GM18507 (cell line): ENCODE data around the gene RABL6.
"Not testable (repeated sequence)": the region's sequence is repeated elsewhere in the genome, so short reads cannot be mapped to it uniquely, and the experiment has no call there.

Experiments used
- DNase-seq: peaks from one replicate; pipeline ENCODE4 v3.0.0; 2011; ENCODE audit warnings: low read depth; ENCODE audit not compliant: insufficient read length; ENCODE audit errors: extremely low spot score
- FAIRE-seq: peaks from 2 replicates; lab custom pipeline; 2011; peaks lifted over from hg19 to GRCh38; lab: Jason Lieb, UNC

The RABL6 gene

DNA sequence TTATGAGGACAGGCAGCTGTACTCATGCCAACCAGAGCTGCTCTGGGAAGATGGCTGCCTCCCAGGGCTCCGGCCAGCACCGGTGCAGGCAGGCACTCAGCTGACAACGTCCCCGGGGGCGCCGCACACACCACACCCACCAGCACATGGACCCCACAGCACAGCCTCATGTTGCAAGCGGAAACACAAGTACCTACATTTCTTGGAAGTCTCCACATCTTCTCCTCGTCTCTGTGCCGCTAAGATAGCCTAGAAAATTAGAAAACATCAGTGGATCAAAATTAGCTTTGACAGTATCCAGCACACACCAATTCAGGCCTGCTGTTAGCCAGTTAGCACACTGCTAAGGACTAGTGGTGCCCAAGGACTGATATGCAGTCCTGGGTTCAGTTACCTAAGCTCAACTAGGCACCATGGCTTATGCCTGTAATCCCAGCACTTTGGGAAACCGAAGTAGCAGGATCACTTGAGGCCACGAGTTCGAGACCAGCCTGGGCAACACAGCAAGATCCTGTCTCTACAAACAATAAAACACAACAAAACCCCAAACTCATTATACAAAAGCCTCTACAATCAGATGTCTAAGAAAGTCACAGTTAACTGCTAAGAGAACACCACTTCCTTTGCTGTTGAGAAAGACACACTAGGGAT is 56.0 kb downstream of the RABL6 start:
- DNase-seq (no peak), FAIRE-seq (no peak)

GRCh38 chr9:136865041-136865767 is 57.5 kb downstream of the RABL6 start:
- DNase-seq (no peak), FAIRE-seq (no peak)

DNA sequence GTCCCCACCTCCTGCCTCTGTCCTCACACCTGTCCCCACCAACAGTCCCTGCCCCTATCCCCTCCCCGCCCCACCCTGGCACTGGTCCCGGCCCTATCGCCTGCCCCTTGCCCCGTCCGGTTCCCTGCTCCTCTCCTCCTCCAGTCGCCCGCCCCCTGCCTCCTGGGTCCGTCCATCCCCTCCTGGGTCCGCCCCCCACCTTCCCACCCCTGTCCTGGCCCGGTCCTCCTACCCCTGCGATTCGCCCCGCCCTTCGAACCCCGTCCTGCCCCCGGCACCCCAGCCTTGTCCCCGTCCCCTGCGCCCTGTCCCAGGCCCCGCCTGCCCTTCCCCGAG is 58.0 kb downstream of the RABL6 start:
- DNase-seq (no peak), FAIRE-seq (no peak)

DNA sequence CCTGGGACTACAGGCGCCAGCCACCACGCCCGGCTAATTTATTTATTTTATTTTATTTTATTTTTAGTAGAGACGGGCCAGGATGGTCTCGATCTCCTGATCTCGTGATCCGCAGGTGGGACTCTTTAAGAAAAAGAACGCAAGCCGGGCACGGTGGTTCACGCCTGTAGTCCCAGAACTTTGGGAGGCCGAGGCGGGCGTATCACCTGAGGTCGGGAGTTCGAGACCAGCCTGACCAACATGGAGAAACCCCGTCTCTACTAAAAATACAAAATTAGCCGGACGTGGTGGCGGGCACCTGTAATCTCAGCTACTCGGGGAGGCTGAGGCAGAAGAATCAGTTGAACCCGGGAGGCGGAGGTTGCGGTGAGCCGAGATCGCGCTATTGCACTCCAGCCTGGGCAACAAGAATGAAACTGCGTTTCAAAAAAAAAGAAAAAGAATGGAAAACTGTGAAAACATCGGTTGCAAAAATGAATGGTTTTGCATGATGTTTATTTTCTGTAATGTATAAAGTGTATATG is 59.2 kb downstream of the RABL6 start:
- not testable (repeated sequence) for FAIRE-seq, DNase-seq

DNA sequence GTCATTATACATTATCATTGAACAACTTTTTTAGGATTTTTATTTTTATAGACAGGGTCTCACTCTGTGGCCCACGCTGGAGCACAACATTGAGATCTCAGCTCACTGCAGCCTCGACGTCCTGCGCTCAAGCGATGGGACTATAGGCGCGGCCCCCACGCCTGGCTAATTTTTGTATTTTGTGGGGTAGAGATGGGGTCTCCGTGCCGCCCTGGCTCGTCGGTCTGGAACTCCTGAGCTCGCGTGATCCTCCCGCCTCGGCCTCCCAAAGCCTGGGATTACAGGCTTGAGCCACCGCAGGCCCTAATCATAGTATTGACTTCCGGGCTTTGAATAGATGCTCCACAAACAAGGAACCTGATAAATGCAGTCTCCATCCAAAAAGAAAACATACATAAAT is 59.7 kb downstream of the RABL6 start:
- FAIRE-seq (no peak), DNase-seq (no peak)

- no peak for DNase-seq
- FAIRE-seq, result no peak
Observed at GRCh38 chr9:136867917-136868316, 60.2 kb downstream of the RABL6 start.

DNA sequence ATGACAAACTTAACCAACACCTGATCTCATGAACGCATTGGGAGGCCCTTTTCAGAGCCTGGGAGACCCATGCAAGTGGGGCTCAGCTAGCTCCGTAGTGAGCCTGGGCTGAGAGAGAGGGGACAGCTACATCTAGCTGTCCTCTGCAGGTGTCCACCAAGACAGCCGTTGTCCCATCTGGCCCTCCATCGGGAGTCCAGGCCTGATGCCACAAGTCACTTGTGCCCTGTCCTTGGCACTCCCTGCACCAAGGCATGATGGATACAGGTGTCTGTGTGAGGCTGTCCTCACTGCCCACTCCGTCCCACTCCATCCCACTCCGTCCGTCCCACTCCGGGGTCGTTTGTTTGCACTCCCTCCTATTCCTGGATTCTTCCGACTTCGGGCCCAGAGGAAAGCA is 60.9 kb downstream of the RABL6 start:
- no peak for FAIRE-seq
- no peak for DNase-seq

DNA sequence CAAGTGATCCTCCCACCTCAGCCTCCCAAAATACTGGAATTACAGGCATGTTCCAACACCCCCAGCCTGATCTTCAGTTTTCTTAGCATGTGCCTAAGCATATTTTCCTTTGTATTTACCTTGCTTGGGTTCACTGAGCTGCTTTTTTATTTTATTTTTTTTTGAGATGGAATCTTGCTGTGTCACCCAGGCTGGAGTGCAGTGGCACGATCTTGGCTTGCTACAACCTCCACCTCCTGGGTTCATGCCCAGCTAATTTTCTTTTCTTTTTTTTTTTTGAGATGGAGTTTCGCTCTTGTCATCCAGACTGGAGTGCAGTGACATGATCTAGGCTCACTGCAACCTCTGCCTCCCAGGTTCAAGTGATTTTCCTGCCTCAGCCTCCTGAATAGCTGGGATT is 61.9 kb downstream of the RABL6 start:
- not testable (repeated sequence) for FAIRE-seq

GRCh38 chr9:136875155-136875554 is 67.4 kb downstream of the RABL6 start:
- DNase-seq (no peak), FAIRE-seq (no peak)

More for the DNA sequence above, 61.9 kb downstream of the RABL6 start:
- not testable (repeated sequence) for DNase-seq

DNA sequence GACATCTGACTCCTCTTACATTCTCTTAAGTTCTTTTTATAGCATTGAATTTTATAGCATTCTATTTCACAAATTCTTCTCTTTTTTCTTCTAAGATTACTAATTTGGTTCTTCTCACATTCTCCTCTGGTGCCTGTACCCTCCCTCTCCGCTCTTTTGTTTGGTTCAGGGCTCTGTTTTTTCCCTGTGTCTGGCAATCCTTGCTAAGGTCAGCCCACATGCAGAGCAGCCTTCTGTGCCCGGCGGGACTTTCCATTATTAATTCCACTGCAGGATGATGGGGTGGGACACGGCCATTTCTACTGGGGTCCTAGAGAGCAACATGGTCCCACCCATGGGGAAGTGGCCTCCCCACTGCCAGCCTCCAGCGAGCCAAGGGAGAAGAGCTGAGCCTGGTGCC is 68.7 kb downstream of the RABL6 start:
- no peak for DNase-seq
- FAIRE-seq, result no peak

DNA sequence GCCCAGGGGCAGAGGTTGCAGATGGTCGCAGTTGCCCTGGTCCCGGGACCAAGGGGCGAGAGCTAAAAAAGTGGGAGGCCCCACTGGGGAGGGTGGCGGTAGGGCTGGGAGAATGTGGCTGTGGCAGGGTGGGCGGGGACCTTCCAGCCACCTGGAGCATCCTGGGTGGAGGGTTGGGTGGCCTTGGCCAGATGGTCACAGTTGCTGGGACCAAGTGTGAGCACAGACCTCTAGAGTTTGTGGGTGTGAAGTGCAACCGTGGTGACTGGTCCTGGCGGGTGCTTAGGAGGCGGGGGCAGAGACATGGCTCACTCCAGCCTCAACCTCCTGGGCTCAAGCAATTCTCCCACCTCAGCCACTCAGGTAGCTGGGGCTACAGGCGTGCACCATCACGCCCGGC is 72.9 kb downstream of the RABL6 start:
- DNase-seq, result no peak
- FAIRE-seq, result no peak

- peak; percentile 58 for DNase-seq
- FAIRE-seq, result peak; percentile 85
Observed at GRCh38 chr9:136881691-136882108, 74.0 kb downstream of the RABL6 start.

DNA sequence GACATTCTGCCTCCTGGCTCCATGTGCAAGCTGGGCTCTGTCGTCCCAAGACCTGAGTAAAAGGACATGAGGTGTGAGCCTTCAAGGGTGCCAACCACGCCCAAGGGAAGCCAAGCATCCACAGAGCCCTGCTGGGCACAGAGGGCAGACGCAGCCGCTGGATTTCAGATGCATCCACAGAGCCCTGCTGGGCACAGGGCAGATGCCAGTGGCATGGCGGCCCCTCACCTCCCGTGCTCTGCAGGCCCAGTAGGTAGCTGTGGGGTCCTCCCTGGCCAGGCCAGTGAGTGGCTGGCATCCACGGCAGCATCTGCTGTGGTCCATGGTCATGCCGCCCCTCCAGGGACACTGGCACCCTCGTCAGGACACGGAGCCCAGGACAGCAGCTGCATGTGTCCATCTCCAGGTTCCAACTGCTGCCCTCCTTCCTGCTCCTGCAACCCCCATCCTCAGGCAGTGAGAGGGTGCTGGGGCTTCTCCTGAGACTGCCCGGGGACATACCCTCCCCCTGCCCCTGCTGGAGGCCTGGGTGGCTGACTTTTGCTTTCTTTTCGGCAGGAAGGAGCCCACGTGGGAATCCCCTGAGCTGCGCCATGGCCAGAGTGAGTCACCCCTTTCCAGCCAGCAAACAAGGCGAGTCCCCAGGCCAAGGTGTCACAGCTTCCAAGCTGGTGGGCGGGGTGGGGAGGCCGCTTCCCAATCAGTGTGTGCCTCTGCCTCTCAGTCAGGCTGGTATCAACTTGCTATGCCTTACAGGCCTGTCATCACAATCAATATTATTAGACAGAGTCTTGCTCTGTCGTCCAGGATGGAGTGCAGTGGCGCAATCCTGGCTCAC is 74.6 kb downstream of the RABL6 start:
- FAIRE-seq (peak; percentile 95), DNase-seq (peak; percentile 67)

GRCh38 chr9:136882947-136883283 is 75.2 kb downstream of the RABL6 start:
- FAIRE-seq, DNase-seq: not testable (repeated sequence)

DNA sequence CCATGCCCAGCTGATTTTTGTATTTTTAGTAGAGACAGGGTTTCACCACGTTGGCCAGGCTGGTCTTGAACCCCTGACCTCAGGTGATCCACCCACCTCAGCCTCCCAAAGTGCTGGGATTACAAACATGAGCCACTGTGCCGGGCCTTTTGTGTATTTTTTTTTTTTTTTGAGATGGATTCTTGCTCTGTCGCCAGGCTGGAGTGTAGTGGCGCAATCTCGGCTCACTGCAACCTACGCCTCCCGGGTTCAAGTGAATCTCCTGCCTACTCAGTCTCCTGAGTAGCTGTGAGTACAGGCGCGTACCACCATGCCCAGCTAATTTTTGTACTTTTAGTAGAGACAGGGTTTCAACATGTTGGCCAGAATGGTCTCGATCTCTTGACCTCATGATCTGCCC is 75.9 kb downstream of the RABL6 start:
- DNase-seq, FAIRE-seq: not testable (repeated sequence)

- FAIRE-seq, result peak; percentile 93
Observed at GRCh38 chr9:136885950-136886578, 78.3 kb downstream of the RABL6 start, which contains the start of gene TRAF2. Gene TRAF2 (plus strand): TSS chr9:136886516. CDS start chr9:136898741, 12,225 bp downstream.

DNA sequence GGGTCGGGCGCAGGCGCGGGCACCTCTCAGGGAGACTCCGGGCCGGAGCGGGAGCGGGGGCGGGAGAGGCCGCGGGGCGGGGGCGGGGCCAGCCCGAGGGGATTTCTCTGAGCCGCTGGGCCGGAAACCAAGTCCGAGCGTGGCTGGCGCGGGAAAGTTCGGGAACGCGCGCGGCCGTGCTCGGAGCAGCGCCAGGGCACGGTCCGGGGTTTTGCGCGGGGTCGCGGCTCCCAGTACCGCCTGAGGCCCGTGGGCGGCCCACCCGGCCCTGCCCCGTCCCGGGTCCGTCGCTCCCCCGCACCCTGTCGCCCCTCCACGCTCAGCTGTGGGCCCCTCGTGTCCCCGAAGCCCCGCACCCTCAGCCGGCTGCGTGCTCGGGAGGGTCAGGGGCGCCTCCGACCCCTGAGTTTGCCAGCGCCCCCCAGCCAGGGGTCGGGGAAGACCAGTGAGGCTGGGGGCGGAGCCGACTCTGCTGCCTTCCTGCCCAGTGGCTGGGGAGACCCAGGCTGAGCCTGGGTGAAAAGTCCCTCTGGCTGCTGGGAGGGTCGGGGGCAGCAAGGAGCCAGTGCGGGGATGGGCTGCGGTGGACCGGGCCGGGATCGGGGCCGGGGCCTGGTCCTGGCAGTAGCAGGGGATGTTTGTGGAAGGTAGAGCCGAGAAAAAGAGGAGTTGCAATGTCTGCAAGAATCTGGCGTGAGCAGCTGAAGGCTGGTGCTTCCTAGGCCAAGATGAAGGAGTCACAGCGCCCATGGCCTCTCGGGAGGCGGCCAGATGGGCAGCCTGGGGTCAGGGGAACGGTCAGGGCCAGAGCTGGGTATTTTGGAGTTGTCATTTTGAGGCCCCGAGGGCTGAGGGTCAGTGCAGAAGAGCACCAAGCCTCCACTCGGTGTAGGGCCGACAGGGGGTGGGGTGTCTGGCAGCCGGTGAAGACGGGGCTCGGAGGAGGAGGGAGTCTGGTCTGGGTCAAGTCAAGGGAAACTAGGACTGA is 79.2 kb downstream of the RABL6 start:
- peak; percentile 65 for DNase-seq
- peak; percentile 18 for FAIRE-seq

More at GRCh38 chr9:136885950-136886578, 78.3 kb downstream of the RABL6 start, which contains the start of gene TRAF2:
- DNase-seq, result peak; percentile 100

GRCh38 chr9:136888454-136888853 is 80.7 kb downstream of the RABL6 start:
- no peak for FAIRE-seq
- DNase-seq, result no peak
